Hypothalamus (tissue), 51 donors: ENCODE measurements around the gene MAG.
A peak's percentile ranks its signal among the peaks of the same experiment; 100 is the strongest.

Experiments
- DNase-seq, 51 donors: peaks; one replicate each; lab custom pipeline; 2025; lab: John Stamatoyannopoulos, UW

The MAG gene

DNA sequence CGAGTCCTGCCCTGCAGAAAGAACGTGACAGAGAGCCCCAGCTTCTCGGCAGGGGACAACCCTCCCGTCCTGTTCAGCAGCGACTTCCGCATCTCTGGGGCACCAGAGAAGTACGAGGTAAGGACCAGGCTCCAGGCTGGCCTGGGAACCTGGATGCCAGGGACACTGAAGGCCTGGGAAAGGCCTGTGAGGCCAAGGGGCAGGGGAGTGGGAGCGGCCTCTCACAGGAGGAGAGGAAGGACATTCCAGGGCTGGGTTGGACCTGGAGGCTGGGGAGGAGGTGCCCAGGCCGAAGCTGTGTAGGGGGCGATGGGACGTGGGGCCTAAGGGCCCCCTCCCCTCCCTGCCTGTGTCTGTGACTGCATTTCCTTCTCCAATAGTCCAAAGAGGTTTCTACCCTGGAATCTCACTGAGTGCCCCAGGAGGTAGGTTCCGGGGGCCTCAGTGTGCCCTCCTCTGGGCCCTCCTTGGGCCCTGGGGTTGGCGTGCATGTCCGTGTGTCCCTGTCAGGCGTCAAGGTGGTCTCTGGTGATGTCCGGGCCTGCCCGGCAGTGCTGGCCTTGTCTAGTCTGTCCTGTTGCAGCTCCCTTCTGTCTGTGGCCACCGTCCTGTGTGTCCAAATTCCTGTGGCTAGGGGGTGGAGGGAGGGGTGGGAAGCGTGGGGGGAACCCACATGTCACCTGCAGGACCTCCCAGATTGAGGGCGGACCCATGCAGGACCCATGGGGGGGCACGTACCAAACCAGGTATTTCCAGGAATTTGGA is 20.1 kb downstream of the MAG start:
- no peak for DNase-seq

DNA sequence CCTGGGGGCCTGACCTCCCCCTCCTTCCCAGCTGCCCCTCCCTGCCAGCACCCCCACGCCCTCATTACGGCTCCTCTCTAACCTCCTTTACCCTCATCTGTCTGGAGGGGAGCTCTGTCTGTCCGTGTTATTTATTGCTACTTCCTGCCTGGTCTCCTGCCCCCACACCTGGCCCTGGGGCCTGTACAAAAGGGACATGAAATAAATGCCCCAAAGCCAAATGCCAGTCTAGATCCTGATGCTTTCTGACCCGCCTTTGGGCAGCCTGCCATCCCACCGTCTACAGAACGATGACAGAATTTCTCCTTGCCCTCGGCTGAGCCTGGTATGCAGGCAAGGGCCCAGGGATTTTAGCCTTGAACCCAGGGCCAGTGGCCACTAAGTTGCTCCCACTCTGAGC is 21.6 kb downstream of the MAG start:
- DNase-seq: no peak

DNA sequence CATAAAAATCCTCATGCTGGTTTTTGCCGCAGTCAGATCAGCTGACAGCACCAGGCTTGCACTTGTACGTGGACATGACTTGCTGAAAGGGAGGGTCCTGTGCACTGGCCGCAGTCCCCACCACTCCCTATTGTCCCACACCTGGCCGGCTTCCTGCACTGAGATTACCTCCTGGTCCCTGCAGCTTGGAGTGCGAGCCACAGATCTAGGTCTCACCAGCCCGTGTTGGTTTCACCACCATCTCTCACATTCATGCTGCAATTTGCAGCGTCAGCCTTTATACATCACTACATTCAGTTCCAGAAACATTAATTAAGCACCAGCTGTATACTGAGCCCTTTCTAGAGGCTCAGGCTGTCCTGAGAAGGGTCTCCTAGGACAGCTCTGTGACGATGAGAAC is 22.1 kb downstream of the MAG start:
- DNase-seq: no peak

DNA sequence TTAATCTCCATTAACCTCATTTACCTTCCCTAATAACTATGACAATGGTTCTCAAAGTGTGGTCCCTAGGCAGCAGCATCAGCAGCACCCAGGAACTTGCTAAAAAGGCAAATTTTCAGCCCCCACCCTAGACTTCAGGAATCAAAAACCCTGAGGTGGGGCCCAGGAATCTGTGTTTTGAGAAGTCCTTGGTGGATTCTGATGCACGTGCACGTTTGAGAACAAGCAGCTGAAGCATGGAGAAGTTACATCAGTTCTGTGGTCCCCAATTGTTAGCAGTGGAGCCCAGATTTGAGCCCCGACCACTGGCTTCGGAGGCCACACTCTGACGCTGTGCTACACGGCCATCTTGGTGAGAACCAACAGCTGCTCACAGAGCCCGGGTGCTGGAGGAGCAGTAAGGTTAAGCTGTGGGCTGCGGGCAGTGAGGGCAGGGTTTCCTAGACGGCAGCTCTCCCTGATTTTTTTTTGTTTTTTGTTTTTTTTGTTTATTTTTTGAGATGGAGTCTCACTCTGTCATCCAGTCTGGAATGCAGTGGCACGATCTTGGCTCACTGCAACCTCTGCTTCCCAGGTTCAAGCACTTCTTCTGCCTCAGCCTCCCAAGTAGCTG is 23.0 kb downstream of the MAG start:
- DNase-seq: no peak

DNA sequence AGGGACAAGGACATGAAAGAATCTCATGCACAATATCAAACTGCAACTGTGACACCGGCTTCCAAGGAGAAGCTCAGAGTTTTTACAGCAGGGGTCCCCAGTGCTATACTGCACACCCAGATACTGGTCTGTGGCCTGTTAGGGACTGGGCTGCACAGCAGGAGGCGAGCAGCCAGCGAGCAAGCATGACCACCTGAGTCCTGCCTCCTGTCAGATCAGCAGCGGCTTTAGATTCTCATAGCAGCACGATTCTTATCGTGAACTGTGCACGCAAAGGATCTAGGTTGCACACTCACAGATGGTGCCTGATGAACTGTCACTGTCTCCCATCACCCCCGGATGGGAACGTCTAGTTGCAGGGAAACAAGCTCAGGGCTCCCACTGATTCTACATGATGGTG is 23.9 kb downstream of the MAG start:
- DNase-seq: no peak

DNA sequence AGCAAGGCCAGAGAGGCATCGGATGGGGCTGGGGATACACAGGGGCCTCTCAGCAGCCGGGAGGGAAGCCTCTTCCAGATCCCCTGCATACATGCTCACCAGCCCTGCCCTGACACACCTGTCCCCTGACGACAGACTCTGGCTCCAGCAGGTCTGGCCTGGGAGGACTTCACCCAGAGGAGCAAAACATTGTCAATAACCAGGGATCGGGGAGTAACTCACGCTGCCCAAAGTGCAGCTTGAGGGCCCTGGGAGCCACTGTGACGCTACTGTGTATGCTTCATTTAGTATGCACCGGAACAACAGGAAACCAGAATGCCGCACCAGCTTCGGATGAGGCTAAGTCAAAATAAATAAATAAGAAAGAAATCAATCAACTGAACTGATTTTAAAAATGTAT is 24.6 kb downstream of the MAG start:
- no peak for DNase-seq

DNA sequence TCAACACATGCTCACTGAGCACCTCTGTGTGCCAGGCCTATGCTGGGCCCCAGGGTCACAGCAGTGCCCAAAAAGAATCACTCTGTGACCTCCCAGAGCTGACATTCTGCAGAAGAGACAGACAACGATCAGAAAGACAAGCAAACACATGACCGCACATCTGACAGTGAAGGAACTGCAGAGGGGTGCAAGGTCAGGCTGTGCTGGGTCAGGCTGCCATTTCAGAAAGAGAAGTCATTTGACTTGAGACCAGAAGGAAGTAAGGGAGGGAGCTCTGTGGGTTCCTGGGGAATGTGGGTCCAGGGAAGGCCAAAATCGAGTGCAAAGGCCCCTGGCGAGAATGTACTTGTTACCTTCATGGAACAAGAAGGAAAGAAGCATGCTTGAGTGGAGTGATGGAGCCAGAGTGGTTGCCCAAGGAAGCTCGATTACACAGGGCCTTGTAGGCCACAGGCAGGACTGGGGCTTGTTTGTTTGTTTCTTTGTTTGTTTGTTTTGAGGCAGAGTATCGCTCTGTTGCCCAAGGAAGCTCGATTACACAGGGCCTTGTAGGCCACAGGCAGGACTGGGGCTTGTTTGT is 25.6 kb downstream of the MAG start:
- no peak for DNase-seq

DNA sequence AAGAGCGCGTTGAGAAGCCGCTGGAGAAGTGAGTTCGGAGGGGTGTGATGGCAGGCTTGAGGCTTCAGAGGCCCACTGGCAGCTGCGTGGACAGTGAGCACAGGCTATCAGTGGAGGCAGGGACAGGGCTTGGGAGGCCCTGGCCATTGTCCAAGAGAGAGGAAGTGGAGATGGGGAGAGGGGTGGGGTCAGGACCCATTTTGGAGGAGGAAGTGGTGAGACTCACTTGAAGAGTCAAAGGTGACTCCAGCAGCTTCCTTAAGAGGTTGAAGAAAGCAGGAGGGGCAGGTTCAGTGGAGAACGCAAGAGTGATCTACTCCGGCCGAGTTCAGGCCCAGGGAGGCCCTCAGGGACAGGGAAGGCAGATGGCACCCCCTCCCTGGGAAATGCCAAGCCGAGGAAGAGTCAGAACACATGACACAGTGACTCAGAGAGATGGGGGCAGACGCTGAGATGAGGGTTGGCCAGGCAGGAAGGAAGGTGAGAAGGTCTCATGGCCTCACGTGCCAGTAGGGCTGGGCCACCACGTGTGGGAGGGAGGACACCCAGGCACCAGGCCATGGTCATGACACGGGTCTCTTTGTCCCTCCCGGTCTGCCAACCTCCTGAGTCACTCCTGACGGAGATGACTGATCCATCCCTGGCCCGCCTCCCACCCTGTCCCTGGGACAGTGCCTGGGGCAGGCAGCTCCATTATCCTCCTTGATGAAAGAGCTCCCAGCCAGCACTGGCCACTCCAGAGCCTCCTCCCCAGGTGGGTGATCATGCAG is 26.9 kb downstream of the MAG start:
- DNase-seq: peak in 45 of 51 donors; percentile 4 to 88 (median 65)

DNA sequence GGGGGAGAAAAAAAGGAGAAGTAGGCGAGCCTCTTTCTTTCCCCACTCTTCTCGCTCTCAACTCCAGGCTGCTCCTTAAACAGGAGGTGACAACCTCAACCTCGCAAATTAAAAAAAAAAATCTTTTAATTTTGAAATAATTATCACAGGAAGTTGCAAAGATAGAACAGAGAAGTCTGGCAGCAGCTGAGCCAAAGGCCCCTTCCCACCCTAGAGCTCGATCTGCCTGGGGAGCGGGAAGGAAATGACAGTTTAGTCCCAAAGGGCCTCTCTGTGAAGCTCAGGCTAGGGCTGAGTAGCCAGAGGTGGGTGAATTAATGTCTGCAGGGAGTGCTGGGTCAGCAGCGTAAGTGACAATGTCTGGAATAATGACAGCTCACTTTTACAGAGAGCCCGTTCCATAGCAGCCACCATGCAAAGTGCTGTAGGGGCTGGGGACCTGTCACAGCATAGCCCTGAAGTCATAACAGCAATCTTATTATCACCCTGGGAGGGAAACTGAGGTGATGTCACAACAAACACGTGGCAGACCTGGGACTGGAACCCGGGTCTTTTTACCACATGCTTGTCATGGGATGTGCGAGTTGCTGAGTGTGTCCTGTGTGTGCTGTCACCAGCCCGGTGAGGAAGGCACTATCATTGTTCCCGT is 28.2 kb downstream of the MAG start:
- peak in 1 of 51 donors; percentile 8 for DNase-seq

DNA sequence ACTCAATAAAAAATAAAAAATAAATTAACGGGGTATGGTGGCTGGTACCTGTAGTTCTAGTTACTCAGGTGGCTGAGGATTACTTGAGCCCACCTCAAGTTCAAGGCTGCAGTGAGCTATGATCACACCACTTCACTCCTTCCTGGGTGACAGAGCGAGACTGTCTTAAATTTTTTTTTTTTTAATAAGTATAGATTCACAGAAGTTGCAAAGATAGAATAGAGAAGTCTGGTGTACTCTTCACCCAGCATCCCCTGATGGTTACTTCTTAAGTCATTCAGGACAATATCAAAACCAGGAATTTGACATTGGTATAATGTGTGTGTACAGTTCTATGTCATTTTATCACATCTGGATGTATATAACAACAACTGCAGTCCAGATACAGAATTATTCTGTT is 29.3 kb downstream of the MAG start:
- DNase-seq: no peak

DNA sequence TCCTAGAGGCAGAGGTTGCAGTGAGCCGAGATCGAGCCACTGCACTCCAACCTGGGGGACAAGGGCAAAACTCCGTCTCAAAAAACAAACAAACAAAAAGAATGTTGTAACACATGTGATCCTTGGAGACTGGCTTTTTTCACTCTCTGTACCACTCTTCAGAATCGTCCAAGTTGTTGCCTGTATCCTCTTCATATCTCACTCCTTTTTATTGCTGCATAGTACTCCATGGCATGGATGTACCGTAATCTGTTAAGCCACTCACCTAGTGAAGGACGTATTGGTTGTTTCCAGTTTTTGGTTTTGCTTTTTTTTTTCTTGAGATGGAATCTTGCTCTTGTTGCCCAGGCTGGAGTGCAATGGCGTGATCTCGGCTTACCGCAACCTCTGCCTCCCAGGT is 30.1 kb downstream of the MAG start:
- DNase-seq: no peak

DNA sequence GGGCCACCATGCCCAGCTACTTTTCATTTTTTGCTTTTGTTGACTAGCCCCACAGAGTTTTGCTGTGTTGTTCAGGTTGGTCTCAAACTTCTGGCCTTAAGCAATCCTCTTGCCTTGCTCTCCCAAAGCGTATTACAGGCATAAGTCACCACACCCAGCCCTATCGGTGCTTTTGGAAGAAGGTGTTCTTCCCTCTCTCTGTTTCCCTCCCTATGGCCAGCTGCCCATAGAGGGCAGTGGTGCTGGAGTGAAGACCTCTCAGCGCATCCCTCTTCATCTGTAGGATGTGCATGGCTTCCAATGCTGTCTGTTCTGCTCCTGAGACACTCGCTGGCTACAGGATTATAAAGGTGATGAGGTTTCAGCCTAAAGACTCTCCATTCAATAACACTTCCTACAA is 35.7 kb downstream of the MAG start:
- no peak for DNase-seq

DNA sequence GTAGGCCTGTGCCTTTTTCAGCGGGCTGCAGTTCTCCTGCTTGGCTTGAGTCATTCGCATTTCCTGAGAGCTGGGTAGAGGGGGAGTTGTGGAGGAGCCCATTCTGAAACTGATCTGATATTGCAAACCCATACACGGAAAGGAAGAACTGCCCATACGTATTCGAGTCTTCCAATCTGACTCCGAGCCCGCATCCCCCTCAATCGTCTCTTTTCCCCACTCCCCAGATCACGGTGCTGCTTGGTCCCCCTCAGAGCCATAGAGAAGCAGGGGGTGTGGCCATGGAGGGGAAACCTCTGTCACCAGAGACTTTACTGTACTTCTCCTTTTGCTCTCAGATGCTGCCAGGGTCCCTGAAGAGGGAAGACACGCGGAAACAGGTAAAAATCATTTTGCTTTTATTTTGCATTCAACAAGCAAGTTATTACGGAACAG is 36.9 kb downstream of the MAG start, which contains the start of gene CD22:
CD22 (plus strand) TSS at position 337 of the 435 bp plus-strand sequence. CDS start 2,854 bp downstream, outside the sequence.
- DNase-seq: no peak

DNA sequence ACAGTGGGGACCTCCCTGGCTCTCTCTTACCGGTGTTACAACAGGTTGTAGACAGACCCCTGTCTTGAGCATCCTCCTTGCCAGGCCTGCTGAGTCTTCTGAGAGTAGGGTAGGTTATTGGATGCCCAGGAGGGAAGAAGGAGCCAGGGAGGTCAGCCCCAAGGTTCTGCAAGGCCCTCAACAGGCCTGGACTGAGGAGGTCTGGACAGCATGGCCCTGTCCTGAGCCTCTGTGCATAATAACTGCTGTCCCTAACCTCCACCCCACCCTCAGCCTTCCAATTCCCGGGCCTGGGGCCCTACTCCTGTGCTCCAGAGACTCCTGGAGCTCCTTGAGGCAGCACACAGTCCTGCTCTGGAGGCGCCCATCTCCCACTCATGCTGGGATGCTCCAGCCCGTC is 37.4 kb downstream of the MAG start:
- no peak for DNase-seq

DNA sequence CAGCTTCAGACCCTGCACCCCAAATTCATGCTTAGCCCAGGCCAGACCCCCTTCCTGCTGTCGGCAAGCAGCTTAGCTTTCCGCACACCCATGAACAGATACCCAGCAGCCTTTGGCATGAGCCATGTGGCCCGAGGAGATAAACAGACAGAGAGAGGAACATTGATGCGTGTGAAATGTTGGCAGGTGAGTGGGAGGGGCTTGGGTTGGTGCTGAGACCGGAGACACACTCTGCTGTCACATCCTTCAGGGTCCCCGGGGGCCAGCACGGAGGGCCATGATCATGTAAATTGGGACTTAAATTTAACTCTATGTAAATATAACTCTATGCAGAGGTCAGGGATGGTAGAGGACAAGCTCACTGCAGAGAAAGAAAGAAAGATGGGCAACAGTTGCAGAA is 38.5 kb downstream of the MAG start:
- DNase-seq: no peak

DNA sequence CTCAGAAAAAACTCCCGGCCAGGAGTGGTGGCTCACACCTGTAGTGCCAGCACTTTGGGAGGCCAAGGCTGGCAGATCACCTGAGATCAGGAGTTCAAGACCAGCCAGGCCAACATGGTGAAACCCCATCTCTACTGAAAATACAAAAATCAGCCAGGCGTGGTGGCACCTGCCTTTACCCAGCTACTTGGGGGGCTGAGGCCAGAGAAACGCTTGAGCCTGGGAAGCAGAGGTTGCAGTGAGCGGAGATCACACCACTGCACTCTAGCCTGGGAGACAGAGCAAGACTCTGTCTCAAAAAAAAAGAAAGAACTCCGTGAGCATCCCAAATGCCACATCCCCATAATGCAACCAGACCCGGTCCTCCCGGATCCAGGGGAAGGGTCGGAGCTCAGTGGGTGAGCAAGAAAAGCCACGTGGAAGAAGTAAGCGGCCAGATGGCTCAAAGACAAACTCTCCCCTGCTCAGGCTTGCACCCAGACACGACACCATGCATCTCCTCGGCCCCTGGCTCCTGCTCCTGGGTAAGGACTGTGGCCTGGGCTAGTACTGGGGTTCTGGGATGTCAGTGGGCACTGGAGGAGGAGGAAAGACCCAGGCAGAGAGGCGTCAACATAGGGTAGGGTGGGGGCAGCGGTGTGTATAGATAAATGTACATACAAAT is 39.7 kb downstream of the MAG start:
- no peak for DNase-seq

DNA sequence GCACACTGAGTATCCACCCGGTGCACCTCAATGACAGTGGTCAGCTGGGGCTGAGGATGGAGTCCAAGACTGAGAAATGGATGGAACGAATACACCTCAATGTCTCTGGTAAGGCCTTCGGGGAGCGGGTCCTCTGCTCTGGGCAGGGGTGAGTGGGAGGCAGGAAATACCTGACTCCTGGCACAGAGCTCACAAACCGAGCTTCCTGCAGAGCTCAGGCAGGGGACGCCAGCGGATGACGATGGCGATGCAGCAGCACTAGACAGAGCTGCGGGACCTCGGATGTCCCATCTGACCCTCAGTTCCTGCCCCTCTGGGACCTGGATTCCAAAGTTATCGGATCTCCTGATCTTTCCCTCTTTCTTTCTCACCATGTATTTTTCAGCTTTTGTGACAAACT is 40.9 kb downstream of the MAG start:
- no peak for DNase-seq

DNA sequence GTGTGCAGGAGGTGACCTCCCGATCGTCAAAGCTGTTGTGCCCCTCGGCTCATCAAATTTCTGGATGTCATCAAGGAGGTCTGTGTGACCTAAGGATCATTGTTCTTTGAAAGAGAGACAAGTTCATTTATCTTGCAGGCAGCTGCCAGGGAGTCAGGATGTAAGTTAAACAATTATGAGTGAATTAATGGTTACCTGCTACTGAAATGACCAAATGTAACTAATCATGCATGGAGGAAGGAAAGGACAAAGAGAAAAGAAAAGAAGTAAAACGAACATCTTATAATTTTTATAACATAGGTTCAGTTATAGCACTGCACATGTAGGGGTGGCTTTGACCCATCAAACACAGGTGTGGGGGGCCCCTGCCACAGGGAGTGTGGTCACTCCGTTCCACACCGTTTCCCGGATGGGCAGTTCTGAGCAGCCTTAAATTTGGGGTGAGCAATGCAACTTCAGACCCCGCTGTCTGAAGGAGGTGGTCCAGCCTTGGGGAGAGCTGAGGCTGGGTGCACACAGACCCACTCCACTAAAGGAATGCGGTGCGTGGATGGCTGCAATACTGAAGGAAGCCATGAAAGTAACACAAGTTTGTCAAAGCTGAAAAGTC is 42.3 kb downstream of the MAG start:
- no peak for DNase-seq

DNA sequence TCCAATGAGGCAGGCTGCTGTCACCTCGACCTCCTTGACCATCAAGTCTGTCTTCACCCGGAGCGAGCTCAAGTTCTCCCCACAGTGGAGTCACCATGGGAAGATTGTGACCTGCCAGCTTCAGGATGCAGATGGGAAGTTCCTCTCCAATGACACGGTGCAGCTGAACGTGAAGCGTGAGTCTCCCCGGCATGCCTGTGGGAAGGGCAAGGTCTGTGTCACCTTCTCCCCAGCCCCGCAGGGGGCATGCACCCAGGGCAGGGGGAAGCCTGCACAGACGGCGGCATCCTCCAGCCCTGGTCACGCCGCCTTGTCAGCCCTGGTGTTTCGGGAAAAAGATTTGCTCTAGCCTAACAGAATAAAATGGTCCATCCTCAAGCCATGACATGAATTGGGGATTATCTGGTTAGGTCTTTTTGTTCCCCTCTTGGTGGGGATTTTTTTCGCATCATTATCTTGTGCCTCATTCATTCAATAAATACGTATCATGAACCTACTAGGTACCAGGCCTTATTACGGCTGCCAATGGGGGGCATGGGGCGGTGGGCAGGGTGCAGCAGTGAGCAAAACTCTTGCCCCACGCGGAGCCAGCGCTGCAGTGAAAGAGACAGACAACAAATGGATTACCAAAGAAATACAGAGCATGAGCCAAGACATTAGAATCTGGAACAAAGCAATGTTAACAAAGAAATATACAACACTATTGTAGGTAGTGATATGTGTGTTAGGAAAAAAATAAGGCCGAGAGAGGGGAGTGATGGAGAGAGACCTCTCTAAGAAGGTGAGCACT is 44.4 kb downstream of the MAG start:
- DNase-seq: no peak
